Measurements from ENCODE around the gene PAPSS1.

DNA sequence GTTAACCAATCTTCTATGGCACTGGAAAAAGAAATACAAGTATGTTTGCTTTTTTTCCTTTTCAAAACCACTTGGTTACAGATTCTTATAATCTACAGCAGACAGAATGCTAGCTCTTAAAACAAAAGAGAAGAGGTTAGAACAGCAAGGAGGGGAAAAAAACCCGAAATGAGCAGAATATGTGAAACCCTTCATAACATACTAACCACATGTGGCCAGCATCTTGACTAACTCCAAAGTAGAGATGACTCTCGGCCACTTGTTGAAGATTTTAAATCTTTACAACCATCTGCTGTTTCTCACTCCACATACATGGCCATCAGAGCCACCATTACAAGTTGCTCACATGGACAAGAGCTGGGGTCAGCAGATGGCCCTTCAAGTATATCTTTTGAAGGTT is 100.3 kb downstream of the PAPSS1 start:
- TF ChIP-seq, protein P1, sequence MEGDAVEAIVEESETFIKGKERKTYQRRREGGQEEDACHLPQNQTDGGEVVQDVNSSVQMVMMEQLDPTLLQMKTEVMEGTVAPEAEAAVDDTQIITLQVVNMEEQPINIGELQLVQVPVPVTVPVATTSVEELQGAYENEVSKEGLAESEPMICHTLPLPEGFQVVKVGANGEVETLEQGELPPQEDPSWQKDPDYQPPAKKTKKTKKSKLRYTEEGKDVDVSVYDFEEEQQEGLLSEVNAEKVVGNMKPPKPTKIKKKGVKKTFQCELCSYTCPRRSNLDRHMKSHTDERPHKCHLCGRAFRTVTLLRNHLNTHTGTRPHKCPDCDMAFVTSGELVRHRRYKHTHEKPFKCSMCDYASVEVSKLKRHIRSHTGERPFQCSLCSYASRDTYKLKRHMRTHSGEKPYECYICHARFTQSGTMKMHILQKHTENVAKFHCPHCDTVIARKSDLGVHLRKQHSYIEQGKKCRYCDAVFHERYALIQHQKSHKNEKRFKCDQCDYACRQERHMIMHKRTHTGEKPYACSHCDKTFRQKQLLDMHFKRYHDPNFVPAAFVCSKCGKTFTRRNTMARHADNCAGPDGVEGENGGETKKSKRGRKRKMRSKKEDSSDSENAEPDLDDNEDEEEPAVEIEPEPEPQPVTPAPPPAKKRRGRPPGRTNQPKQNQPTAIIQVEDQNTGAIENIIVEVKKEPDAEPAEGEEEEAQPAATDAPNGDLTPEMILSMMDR (IDR thresholded peaks at IDR 0.05; ENCODE audit: low read depth, low read length, poor library complexity, severe bottlenecking), result no peak
- TF ChIP-seq EZH2phosphoT487 (IDR thresholded peaks at IDR 0.05; ENCODE audit: borderline replicate concordance, low read length), result no peak

Data from DOHH2 (cell line).